ENCODE measurements around the gene RER1. TPM values are rescaled to one million over a fixed set of nuclear protein-coding genes. Genes with fewer than 3 reads are reported as not detected.

The RER1 gene
- total and polyA plus RNA-seq, 5 donors from 2014 or later, result 91.3 to 184 (median 164) TPM

GRCh38 chr1:2451741-2452140, 60.1 kb downstream of the RER1 start:
- Histone ChIP-seq H3K9me3 (ENCODE audit: control insufficient read depth in 2 of 2, low read length in 2 of 2) (no peaks in the 10 kb centered on the region), H3K27ac (ENCODE audit: insufficient read depth, low read length, poor library complexity, severe bottlenecking) (no peak overlapping the region), H3K4me3 (ENCODE audit: low read depth, low read length) (no peak overlapping the region), H3K27me3 (ENCODE audit: control insufficient read depth, insufficient read depth, low read length) (no peaks in the 10 kb centered on the region), H3K4me1 (ENCODE audit: control insufficient read depth, insufficient read depth, low read length, poor library complexity, severe bottlenecking) (no peaks in the 10 kb centered on the region), H3K36me3 (ENCODE audit: control insufficient read depth, insufficient read depth, low read length) (no peaks in the 10 kb centered on the region)
- Mint-ChIP-seq H3K27ac (no peak overlapping the region), H3K27me3 (no peaks in the 10 kb centered on the region), H3K4me3 (no peak overlapping the region), H3K9me3 (no peaks in the 10 kb centered on the region), H3K4me1 (peaks cover 0 to 2% (median 0%) of the 10 kb centered on the region in 4 donors), H3K36me3 (no peaks in the 10 kb centered on the region)
- no peak for ATAC-seq (ENCODE audit: low read depth in 2 of 2)
- DNase-seq, result no peak

DNA sequence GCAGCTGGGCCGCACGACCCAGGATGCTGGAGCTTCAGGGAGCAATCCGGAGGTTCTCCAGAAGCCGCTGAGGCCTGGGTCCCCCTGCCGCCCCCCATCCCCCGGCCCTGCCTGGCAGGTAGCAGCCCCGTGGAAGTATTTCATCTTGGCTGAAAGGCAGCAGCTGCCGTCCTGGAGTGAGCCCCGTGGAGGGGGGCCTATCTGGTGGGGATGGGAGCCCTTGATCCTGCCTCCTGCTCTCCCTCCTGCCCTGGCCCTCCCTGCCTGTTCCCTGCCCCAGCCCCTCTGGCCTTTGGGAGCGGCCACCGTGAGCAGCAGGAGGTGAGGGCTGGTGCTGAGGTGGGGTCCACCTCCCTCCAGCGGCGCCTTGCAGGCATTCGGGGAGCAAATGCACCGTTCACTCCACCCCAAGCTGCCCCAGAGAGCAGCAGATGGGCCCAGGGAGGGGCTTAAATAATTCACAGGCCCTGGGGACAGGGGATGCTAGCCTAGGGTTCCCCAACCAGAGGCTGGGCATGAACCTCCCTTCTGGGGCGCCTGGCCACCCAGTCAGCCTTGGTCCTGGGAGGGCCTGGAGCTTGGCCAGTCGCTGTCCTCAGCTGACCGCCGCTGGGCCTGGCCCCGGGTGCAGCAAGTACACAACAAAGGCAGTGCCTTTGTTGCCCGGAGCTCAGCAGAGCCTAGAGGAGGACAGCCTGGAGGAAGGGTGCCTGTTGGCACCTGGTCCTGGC, 60.7 kb downstream of the RER1 start:
- Histone ChIP-seq H3K9me3 (ENCODE audit: control insufficient read depth in 2 of 2, low read length in 2 of 2) (no peaks in the 10 kb centered on the region), H3K36me3 (ENCODE audit: control insufficient read depth, insufficient read depth, low read length) (no peaks in the 10 kb centered on the region), H3K27ac (ENCODE audit: insufficient read depth, low read length, poor library complexity, severe bottlenecking) (no peak overlapping the region), H3K27me3 (ENCODE audit: control insufficient read depth, insufficient read depth, low read length) (no peaks in the 10 kb centered on the region), H3K4me1 (ENCODE audit: control insufficient read depth, insufficient read depth, low read length, poor library complexity, severe bottlenecking) (no peaks in the 10 kb centered on the region), H3K4me3 (ENCODE audit: low read depth, low read length) (no peak overlapping the region)
- no peaks in the 10 kb centered on the region for H3K36me3 Mint-ChIP-seq
- no peaks in the 10 kb centered on the region for H3K9me3 Mint-ChIP-seq
- no peaks in the 10 kb centered on the region for H3K27me3 Mint-ChIP-seq
- H3K27ac Mint-ChIP-seq, result no peak overlapping the region
- H3K4me1 Mint-ChIP-seq, result peaks cover 0 to under 1% (median 0%) of the 10 kb centered on the region in 4 donors
- no peak for ATAC-seq (ENCODE audit: low read depth in 2 of 2)
- H3K4me3 Mint-ChIP-seq, result no peak overlapping the region
- DNase-seq, result no peak

DNA sequence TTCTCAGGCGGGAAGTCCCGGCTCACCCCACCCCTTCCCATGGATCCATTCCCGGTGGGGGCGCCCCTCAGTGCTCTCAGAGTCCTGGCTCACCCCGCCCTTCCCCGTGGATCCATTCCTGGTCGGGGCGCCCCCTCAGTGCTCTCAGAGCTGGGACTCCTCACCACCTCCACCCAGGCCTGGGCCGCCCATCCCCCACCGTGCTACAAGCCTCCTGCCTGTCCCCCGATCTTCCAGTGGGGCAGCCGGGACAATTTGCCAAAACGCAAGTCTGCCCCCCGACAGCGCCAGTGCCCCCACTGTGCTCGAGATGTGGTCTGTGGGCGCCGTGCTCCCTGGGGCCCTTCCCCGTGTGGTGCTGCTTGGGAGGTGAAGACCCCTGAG, 61.3 kb downstream of the RER1 start:
- no peak for ATAC-seq (ENCODE audit: low read depth in 2 of 2)
- peaks cover 0 to 2% (median 0%) of the 10 kb centered on the region in 4 donors for H3K4me1 Mint-ChIP-seq
- no peak overlapping the region for H3K4me3 ChIP-seq (ENCODE audit: low read depth, low read length)
- H3K36me3 Mint-ChIP-seq, result no peaks in the 10 kb centered on the region
- no peaks in the 10 kb centered on the region for H3K9me3 Mint-ChIP-seq
- no peaks in the 10 kb centered on the region for H3K9me3 ChIP-seq (ENCODE audit: control insufficient read depth in 2 of 2, low read length in 2 of 2)
- no peak overlapping the region for H3K27ac ChIP-seq (ENCODE audit: insufficient read depth, low read length, poor library complexity, severe bottlenecking)
- no peaks in the 10 kb centered on the region for H3K4me1 ChIP-seq (ENCODE audit: control insufficient read depth, insufficient read depth, low read length, poor library complexity, severe bottlenecking)
- H3K27me3 Mint-ChIP-seq, result no peaks in the 10 kb centered on the region
- no peaks in the 10 kb centered on the region for H3K36me3 ChIP-seq (ENCODE audit: control insufficient read depth, insufficient read depth, low read length)
- no peak overlapping the region for H3K27ac Mint-ChIP-seq
- DNase-seq, result no peak
- no peak overlapping the region for H3K4me3 Mint-ChIP-seq
- H3K27me3 ChIP-seq (ENCODE audit: control insufficient read depth, insufficient read depth, low read length), result no peaks in the 10 kb centered on the region

DNA sequence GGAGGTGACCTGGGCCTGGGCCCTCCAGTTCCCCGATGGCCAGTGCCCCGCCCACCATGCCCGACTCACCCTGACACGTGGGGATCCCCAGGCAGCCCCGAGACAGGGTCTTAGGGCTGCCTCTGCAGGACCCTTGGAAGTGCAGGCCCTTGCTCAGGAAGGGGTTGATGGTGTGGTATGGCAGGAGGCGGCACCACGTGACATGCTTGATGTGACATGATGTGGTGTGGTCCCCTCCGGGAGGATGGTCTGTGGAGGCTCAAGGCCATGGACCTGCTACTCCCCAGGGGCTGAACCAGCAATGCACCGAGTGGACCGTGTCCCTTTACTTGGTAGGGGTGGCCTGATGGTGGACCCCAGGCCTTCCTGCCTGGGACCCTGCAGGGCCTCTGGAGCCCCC, 62.6 kb downstream of the RER1 start:
- Histone ChIP-seq H3K27me3 (ENCODE audit: control insufficient read depth, insufficient read depth, low read length) (no peaks in the 10 kb centered on the region), H3K36me3 (ENCODE audit: control insufficient read depth, insufficient read depth, low read length) (no peaks in the 10 kb centered on the region), H3K4me1 (ENCODE audit: control insufficient read depth, insufficient read depth, low read length, poor library complexity, severe bottlenecking) (no peaks in the 10 kb centered on the region), H3K4me3 (ENCODE audit: low read depth, low read length) (no peak overlapping the region), H3K9me3 (ENCODE audit: control insufficient read depth in 2 of 2, low read length in 2 of 2) (no peaks in the 10 kb centered on the region), H3K27ac (ENCODE audit: insufficient read depth, low read length, poor library complexity, severe bottlenecking) (no peak overlapping the region)
- Mint-ChIP-seq H3K9me3 (no peaks in the 10 kb centered on the region), H3K4me3 (no peak overlapping the region), H3K4me1 (peaks cover 0 to 4% (median 0%) of the 10 kb centered on the region in 4 donors), H3K36me3 (no peaks in the 10 kb centered on the region), H3K27ac (no peak overlapping the region), H3K27me3 (no peaks in the 10 kb centered on the region)
- no peak for DNase-seq
- no peak for ATAC-seq (ENCODE audit: low read depth in 2 of 2)

Other genes starting within 250 kb of the RER1 start
- gene FAAP20, start 197.1 kb upstream of the RER1 start, total RNA-seq, result 40.4 TPM
- gene FAAP20, start 197.1 kb upstream of the RER1 start, polyA plus RNA-seq, result 10 to 100 TPM; 40.0 to 66.5 (median 51.5) TPM
- 218 TPM for gene SKI, start 163.5 kb upstream of the RER1 start, total RNA-seq
- gene SKI, start 163.5 kb upstream of the RER1 start, polyA plus RNA-seq, result under 1 TPM; 0.25 to 0.57 (median 0.31) TPM
- gene MORN1, start 287 bp upstream of the RER1 start, total RNA-seq, result 7.3 TPM
- 1 to 10 TPM; 1.3 to 3.2 (median 2.1) TPM for gene MORN1, start 287 bp upstream of the RER1 start, polyA plus RNA-seq
- gene PEX10, start 20.7 kb downstream of the RER1 start, total RNA-seq, result 7.6 TPM
- gene PEX10, start 20.7 kb downstream of the RER1 start, polyA plus RNA-seq, result 1 to 10 TPM; 6.3 to 9.7 (median 8.4) TPM
- 43.4 TPM for gene PLCH2, start 84.4 kb downstream of the RER1 start, total RNA-seq
- gene PLCH2, start 84.4 kb downstream of the RER1 start, polyA plus RNA-seq, result 1 to 10 TPM in 3 of 4 donors, under 1 TPM in 1; 0.35 to 2.8 (median 1.1) TPM
- 66.6 TPM for gene PANK4, start 134.8 kb downstream of the RER1 start, total RNA-seq
- 10 to 100 TPM; 16.8 to 23.7 (median 17.3) TPM for gene PANK4, start 134.8 kb downstream of the RER1 start, polyA plus RNA-seq
- gene HES5, start 138.4 kb downstream of the RER1 start, total RNA-seq, result not detected
- not detected for gene HES5, start 138.4 kb downstream of the RER1 start, polyA plus RNA-seq
- gene TNFRSF14, start 164.5 kb downstream of the RER1 start, total RNA-seq, result 235 TPM
- 10 to 100 TPM; 57.3 to 75.8 (median 73.8) TPM for gene TNFRSF14, start 164.5 kb downstream of the RER1 start, polyA plus RNA-seq
- 24.5 TPM for gene PRXL2B, start 194.9 kb downstream of the RER1 start, total RNA-seq
- 10 to 100 TPM; 24.7 to 31.1 (median 27.2) TPM for gene PRXL2B, start 194.9 kb downstream of the RER1 start, polyA plus RNA-seq
- 0.79 TPM for gene MMEL1, start 241.2 kb downstream of the RER1 start, total RNA-seq
- 10 to 100 TPM; 11.7 to 18.1 (median 15.4) TPM for gene MMEL1, start 241.2 kb downstream of the RER1 start, polyA plus RNA-seq

All from CD4-positive, CD25-positive, alpha-beta regulatory T cell (primary cell).